HCT116 (cell line): Measurements from ENCODE around the gene TRNP1. TPM values are rescaled to one million over a fixed set of nuclear protein-coding genes. Genes with fewer than 3 reads are reported as not detected.
A peak's percentile ranks its signal among the peaks of the same experiment; 100 is the strongest.

Source experiments
- ATAC-seq: fragments of 200-7000 bp; cut with Tn5 transposase; 2 replicates; pipeline ENCODE4 v1.9.1; 2020; ENCODE audit warnings: mild to moderate bottlenecking, moderate library complexity
- BruUV-seq: library from RNA; stranded (reverse); fragments of 400-500 nt; replicated peaks from 2 replicates; lab custom pipeline; 2021; lab: Mats Ljungman, UMichigan
- CTCF ChIA-PET: fragments of 300-600 bp; sonication (Branson Sonifier 250); formaldehyde crosslinking; loops from one replicate; lab custom pipeline; 2021; ENCODE audit warnings: antibody characterized with exemption; lab: Charles Lee
- POLR2A ChIA-PET: fragments of 300-600, 350-600 bp; sonication (Branson Sonifier 250); formaldehyde crosslinking; loops from one replicate; lab custom pipeline; 2021; ENCODE audit warnings: antibody characterized with exemption; lab: Charles Lee
- RAD21 ChIA-PET, 2 experiments: fragments of 300-600 bp; sonication (Branson Sonifier 250); formaldehyde crosslinking; loops; one replicate each; lab custom pipeline; 2023; ENCODE audit warnings: low total read pairs in 2 of 2; ENCODE audit not compliant: uncharacterized antibody in 2 of 2, unreplicated experiment in 2 of 2, low non-redundant PET in 1 of 2; lab: Charles Lee
- DNase-seq: peaks from one replicate; pipeline ENCODE4 v3.0.0-alpha.2; 2010; ENCODE audit warnings: low read depth, low spot score
- H2AFZ ChIP-seq: fragments of 200-600 bp; shearing (Covaris generic), sonication (generic); 2 replicates; pipeline ENCODE4 v1.6.1; 2017; ENCODE audit warnings: low read depth, mixed run types, mixed read lengths, antibody characterized with exemption, low read length; ENCODE audit not compliant: poor library complexity, severe bottlenecking
- H3K27ac ChIP-seq: 2 replicates; pipeline ENCODE4 v1.5.1; 2012; ENCODE audit warnings: low read depth, low read length
- H3K27me3 ChIP-seq: fragments of 200-600 bp; sonication (generic); 2 replicates; pipeline ENCODE4 v1.6.1; 2016; ENCODE audit warnings: mixed run types, low read length, mixed read lengths; ENCODE audit not compliant: insufficient read depth
- H3K36me3 ChIP-seq, 2 experiments: fragments of 200-500 bp in 1 of 2; fragments of 200-600 bp in 1 of 2; sonication (Bioruptor generic) in 1 of 2; sonication (generic) in 1 of 2; 2 replicates each; pipeline versions ENCODE4 v1.5.1 to v1.6.1; 2014 to 2016; ENCODE audit warnings: low read length in 2 of 2, inconsistent platforms in 1 of 2, mixed read lengths in 1 of 2, mixed run types in 1 of 2; ENCODE audit not compliant: insufficient read depth in 2 of 2, control insufficient read depth in 1 of 2
- H3K4me1 ChIP-seq, 2 experiments: fragments of 200-600 bp in 1 of 2; sonication (generic) in 1 of 2; 2 replicates each; pipeline versions ENCODE4 v1.5.1 to v1.6.1; 2012 to 2017; ENCODE audit warnings: low read length in 2 of 2, inconsistent platforms in 1 of 2, mild to moderate bottlenecking in 1 of 2, mixed read lengths in 1 of 2, mixed run types in 1 of 2, moderate library complexity in 1 of 2; ENCODE audit not compliant: insufficient read depth in 2 of 2, control insufficient read depth in 1 of 2
- H3K4me2 ChIP-seq: fragments of 200-600 bp; sonication (generic); 2 replicates; pipeline ENCODE4 v1.6.1; 2017; ENCODE audit warnings: mixed run types, low read length, mixed read lengths
- H3K4me3 ChIP-seq, 2 experiments: fragments of 200-600 bp in 1 of 2; sonication (generic) in 1 of 2; replicated peaks in 1 of 2; 2 replicates each; pipeline ENCODE4 v1.5.1; 2011 to 2016; ENCODE audit warnings: low read length in 2 of 2, control low read depth in 1 of 2, low read depth in 1 of 2, mild to moderate bottlenecking in 1 of 2, mixed read lengths in 1 of 2, mixed run types in 1 of 2
- H3K79me2 ChIP-seq: fragments of 200-600 bp; sonication (generic); 2 replicates; pipeline ENCODE4 v1.6.1; 2017; ENCODE audit warnings: mild to moderate bottlenecking, mixed run types, low read length, moderate library complexity, mixed read lengths; ENCODE audit not compliant: insufficient read depth
- H3K9ac ChIP-seq: fragments of 200-600 bp; sonication (generic); 2 replicates; pipeline ENCODE4 v1.6.1; 2016; ENCODE audit warnings: low read length, mixed read lengths
- H3K9me2 ChIP-seq: fragments of 200-600 bp; sonication (generic), shearing (Covaris generic); 2 replicates; pipeline ENCODE4 v1.6.1; 2017; ENCODE audit warnings: mixed run types, mild to moderate bottlenecking, moderate library complexity; ENCODE audit not compliant: insufficient read depth
- H3K9me3 ChIP-seq, 2 experiments: fragments of 200-500 bp in 1 of 2; fragments of 200-600 bp in 1 of 2; sonication (Bioruptor generic) in 1 of 2; sonication (generic) in 1 of 2; 2 replicates each; pipeline ENCODE4 v1.6.1; 2014 to 2017; ENCODE audit warnings: low read length in 2 of 2, mixed read lengths in 2 of 2, inconsistent platforms in 1 of 2, low read depth in 1 of 2, mild to moderate bottlenecking in 1 of 2, mixed run types in 1 of 2, moderate library complexity in 1 of 2; ENCODE audit not compliant: control insufficient read depth in 1 of 2, insufficient read depth in 1 of 2
- H4K20me1 ChIP-seq: fragments of 200-600 bp; sonication (generic), shearing (Covaris generic); 2 replicates; pipeline ENCODE4 v1.6.1; 2017; ENCODE audit warnings: mixed run types, mild to moderate bottlenecking, moderate library complexity; ENCODE audit not compliant: insufficient read depth
- CBX3 ChIP-seq: IDR thresholded peaks from 2 replicates; pipeline ENCODE4 v1.6.1; 2012; ENCODE audit warnings: low read depth
- CEBPB ChIP-seq: IDR thresholded peaks from 2 replicates; pipeline ENCODE4 v1.6.1; 2012; ENCODE audit warnings: low read depth
- EGR1 ChIP-seq: IDR thresholded peaks from 2 replicates; pipeline ENCODE4 v1.6.1; 2012; ENCODE audit warnings: low read depth
- EZH2 ChIP-seq: fragments of 200-600 bp; sonication (generic); IDR thresholded peaks from 2 replicates; pipeline ENCODE4 v1.6.1; 2017; ENCODE audit warnings: antibody characterized with exemption, mixed run types
- EZH2phosphoT487 ChIP-seq: fragments of 200-600 bp; IDR thresholded peaks from 2 replicates; pipeline ENCODE4 v1.6.1; 2018; ENCODE audit warnings: antibody characterized with exemption, borderline replicate concordance
- POLR2A ChIP-seq: IDR thresholded peaks from 2 replicates; pipeline ENCODE4 v1.7.0; 2011; ENCODE audit warnings: borderline replicate concordance; ENCODE audit not compliant: insufficient read depth, insufficient read length; ENCODE audit errors: extremely low read depth
- POLR2AphosphoS5 ChIP-seq: IDR thresholded peaks from 2 replicates; pipeline ENCODE4 v1.6.1; 2011; ENCODE audit warnings: mild to moderate bottlenecking, low read depth, low read length, moderate library complexity
- SIN3A ChIP-seq: IDR thresholded peaks from 2 replicates; pipeline ENCODE4 v1.6.1; 2012; ENCODE audit warnings: low read depth
- SRF ChIP-seq: IDR thresholded peaks from 2 replicates; pipeline ENCODE4 v1.6.1; 2012; ENCODE audit warnings: low read depth
- TCF7L2 ChIP-seq: IDR thresholded peaks from 2 replicates; pipeline ENCODE4 v1.7.0; 2011; ENCODE audit warnings: borderline replicate concordance, inconsistent platforms; ENCODE audit not compliant: insufficient read depth, insufficient read length; ENCODE audit errors: extremely low read depth
- YY1 ChIP-seq: IDR thresholded peaks from 2 replicates; pipeline ENCODE4 v1.6.1; 2011; ENCODE audit warnings: low read length, low read depth, moderate library complexity, mild to moderate bottlenecking; ENCODE audit not compliant: insufficient replicate concordance; ENCODE audit errors: extremely low read depth
- ZBTB33 ChIP-seq: IDR thresholded peaks from 2 replicates; pipeline ENCODE4 v1.6.1; 2011; ENCODE audit warnings: mild to moderate bottlenecking, low read length, moderate library complexity; ENCODE audit not compliant: insufficient replicate concordance; ENCODE audit errors: extremely low read depth
- ZNF274 ChIP-seq: fragments of 200-500 bp; sonication (Bioruptor generic); IDR thresholded peaks from 2 replicates; pipeline ENCODE4 v1.6.1; 2014; ENCODE audit warnings: mild to moderate bottlenecking, low read depth, low read length, inconsistent platforms
- intact Hi-C: fragments of 100-400 bp; cut with micrococcal nuclease; formaldehyde crosslinking; loops from 2 replicates; pipeline ENCODE4 v1.10.0; 2022
- total RNA-seq: library from RNA; stranded (reverse); gene quantifications from one replicate; pipeline ENCODE4 v1.2.1, GENCODE V29; 2021; ENCODE audit not compliant: unreplicated experiment
- TF ChIP-seq, protein P1 (sequence below): IDR thresholded peaks from 2 replicates; pipeline ENCODE4 v1.6.1; 2012
- TF ChIP-seq, protein P2 (sequence below): IDR thresholded peaks from 2 replicates; pipeline ENCODE4 v1.6.1; 2012

The TRNP1 gene
- total RNA-seq, 1 experiment from 2014 or later: 76.9 TPM

GRCh38 chr1:27009601-27010197 lies 16.2 kb downstream of the TRNP1 start:
- no peak for DNase-seq
- H4K20me1 ChIP-seq: no peaks in the 10 kb centered on the region
- intact Hi-C loops: no loop called here
- ChIA-PET POLR2A (interaction anchor here (0.8 to 1.6 kb wide), 4 partner anchors 9 to 382 kb away, joined by 3 to 5 read pairs (median 4); no protein-coding TSS in a partner anchor), CTCF (interaction anchor here (0.8 to 1.1 kb wide), 3 partner anchors 12 to 37 kb away, joined by 3 to 5 read pairs (median 3); no protein-coding TSS in a partner anchor), RAD21 (no interaction called here)
- no peak for ATAC-seq
- peak overlapping the region; percentile 15; the same call in 1 of the 2 replicates for H3K27ac ChIP-seq
- peaks cover 0 to 6% of the 10 kb centered on the region in 2 experiments; a peak in 1 of 4 replicates for H3K36me3 ChIP-seq
- H3K4me3 ChIP-seq: peak overlapping the region in 1 of 2 experiments; percentile 3; a peak in 1 of 4 replicates
- no peak overlapping the region for H2AFZ ChIP-seq
- TF ChIP-seq EZH2: no peak
- TF ChIP-seq CBX3: no peak
- TF ChIP-seq, protein P1, sequence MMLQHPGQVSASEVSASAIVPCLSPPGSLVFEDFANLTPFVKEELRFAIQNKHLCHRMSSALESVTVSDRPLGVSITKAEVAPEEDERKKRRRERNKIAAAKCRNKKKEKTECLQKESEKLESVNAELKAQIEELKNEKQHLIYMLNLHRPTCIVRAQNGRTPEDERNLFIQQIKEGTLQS: no peak
- TF ChIP-seq EZH2phosphoT487: no peak
- no peak for TF ChIP-seq SIN3A
- no peak for TF ChIP-seq EGR1
- no peak for TF ChIP-seq TCF7L2
- TF ChIP-seq, protein P2, sequence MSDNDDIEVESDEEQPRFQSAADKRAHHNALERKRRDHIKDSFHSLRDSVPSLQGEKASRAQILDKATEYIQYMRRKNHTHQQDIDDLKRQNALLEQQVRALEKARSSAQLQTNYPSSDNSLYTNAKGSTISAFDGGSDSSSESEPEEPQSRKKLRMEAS: no peak
- no peak for TF ChIP-seq ZNF274
- no peak for TF ChIP-seq POLR2A
- no peak for TF ChIP-seq ZBTB33
- no peak for TF ChIP-seq SRF
- TF ChIP-seq YY1: no peak
- no peak for TF ChIP-seq POLR2AphosphoS5
- no peak for TF ChIP-seq CEBPB
- no peaks in the 10 kb centered on the region for H3K9me3 ChIP-seq
- no peaks in the 10 kb centered on the region; the same call in 1 of the 2 replicates for H3K79me2 ChIP-seq
- no peaks in the 10 kb centered on the region for H3K27me3 ChIP-seq
- peak overlapping the region; percentile 62 for H3K9ac ChIP-seq
- H3K4me2 ChIP-seq: peak overlapping the region; percentile 81
- BruUV-seq: no TSS peak
- peaks cover 64 to 86% of the 10 kb centered on the region in 2 experiments for H3K4me1 ChIP-seq
- H3K9me2 ChIP-seq: no peaks in the 10 kb centered on the region
